Stimulated activated CD4-positive, alpha-beta T cell treated with anti-CD3 and anti-CD28 coated beads, TNF-alpha, amount 100 ng/mL, for 24 hours (primary cell): Measurements from ENCODE around the gene CPSF3.

Experiments used
- DNase-seq, 3 experiments: peaks; one replicate each; pipeline ENCODE4 v3.0.0-alpha.2; 2020; ENCODE audit warnings: low read depth in 3 of 3

Gene CPSF3

GRCh38 chr2:9423100-9423921, at the start of gene CPSF3, which contains the start of gene ITGB1BP1:
Gene CPSF3 (plus strand): TSS chr2:9423654. CDS start chr2:9423774, 120 bp downstream.
Gene ITGB1BP1 (minus strand): TSS chr2:9423528. CDS start chr2:9418697, 4,831 bp downstream.
- peak; percentile 94 to 97 (median 94) for DNase-seq

- DNase-seq = no peak
Measured at GRCh38 chr2:9374071-9374730, 49.3 kb upstream of the CPSF3 start.

DNA sequence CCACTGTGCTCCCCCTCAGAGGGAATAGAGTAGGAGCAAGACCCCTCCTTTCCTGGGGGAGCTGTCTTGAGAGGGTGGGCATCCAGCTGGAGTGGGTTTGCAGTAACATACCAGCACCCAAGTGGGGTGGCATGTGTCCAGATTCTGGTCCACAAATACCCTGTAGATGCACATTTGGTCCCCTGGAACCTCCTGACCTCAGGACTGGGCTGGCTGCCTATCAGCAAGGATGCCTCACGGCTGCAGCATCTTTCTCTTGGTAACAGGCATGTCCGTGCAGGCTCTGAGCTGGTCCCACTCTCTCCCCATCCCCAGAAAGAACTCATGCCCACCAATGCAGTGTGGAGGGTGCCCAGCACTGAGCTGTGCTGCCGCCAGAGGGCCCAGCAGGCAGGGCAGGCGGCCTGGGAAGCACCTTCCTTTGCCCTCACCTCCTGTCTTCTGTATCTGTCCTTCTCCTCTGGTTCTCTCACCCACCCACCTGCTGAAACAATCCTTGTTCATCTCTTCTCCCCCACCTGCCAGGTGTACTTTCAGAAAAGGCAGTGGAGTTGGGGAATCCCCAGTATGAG, 47.5 kb upstream of the CPSF3 start:
- DNase-seq = no peak

DNA sequence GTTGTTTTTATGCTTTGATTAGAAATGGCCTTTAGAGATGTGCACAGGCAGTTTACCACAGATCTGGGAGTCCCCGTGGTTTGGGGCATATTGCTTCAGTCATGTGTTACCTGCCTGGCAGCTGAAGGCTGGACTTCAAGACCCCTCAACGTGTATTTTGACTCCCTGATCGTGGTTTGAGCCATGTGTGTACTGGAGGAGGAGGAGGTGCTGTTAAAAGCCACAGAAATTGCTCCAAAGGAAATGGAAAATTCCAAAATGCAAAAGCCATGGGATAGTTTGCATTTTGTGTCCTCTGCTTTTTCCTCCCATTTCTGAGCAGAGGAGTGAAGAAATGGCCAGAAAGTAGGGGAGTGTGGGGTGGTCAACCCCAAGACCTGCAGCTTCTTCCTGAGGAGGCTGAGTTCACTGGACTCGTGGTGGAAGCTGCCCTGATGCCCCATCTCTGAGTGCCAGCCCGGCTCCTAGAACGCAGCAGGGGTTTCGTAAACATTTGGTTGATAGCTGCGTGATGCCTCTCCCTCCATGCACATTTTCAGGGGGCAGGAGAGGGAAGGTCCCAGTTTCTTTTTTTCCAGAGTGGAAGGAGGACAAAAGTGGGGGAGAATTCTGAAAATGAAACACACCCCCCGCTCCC, 45.9 kb upstream of the CPSF3 start:
- DNase-seq = no peak

GRCh38 chr2:9378433-9379390, 44.7 kb upstream of the CPSF3 start:
- DNase-seq = no peak

DNA sequence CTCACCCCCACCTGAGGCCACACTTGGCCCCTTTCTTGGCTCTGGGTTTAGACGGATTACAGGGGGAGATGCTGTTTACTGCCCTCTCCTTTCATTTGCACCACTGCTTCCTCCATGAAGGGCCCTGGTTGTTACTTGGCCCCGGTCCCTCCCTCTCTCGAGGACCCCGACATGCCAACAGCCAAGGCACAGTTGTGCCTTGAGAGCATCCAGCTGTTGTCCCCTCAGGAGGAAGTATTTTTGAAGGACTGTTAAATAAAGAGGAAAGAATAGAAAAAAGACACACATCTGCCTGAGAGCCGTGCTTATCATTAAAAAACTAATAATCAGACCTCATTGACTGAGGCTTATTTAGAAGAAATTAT, 44.1 kb upstream of the CPSF3 start:
- DNase-seq = no peak

GRCh38 chr2:9380702-9381628, 42.5 kb upstream of the CPSF3 start:
- DNase-seq = no peak

DNA sequence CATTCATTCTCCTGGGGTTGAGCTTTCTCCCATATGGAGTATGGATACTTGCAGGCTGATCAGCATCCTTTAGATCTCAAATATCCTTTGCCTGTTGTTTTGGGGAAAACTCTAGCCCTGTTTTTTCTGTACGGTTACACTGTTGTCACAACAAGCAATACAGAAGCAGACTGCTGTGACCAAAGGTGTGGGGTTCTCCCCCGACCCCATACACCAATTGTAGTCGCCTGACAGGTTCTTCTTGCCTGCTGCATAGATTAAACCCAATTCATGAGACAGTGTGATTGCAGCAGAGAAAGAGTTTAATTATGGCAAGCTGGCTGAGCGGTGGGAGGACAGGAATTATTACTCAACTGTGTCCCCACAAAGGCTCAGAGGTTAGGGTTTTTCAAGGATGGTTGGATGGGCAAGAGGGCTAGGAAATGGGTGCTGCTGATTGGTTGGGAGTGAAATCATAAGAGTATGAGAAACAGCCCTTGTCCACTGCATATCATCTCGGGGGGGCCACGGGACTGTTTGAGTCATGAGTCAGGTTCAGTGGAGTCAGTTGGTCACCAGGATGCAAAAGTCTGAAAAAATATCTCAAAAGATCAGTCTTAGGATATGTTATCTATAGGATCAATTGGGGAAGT, 40.7 kb upstream of the CPSF3 start:
- DNase-seq = no peak

DNA sequence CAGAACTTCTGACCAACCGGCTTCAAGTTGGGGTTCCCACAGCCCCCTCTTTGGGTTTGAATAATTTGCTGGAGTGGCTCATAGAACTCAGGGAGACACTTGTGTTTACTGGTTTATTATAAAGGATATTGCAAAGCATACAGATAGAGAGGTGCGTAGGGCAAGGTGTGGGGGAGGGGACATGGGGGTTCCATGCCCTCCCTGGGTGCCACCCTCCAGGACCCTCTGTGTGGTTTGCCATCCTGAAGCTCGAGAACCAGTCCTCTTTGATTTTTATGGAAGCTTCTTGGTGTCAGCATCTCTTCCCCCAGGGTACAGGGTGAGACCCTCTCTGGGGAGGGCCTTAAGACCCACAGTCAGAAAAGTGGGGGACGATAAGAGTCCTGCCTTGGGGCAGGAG, 38.9 kb upstream of the CPSF3 start:
- DNase-seq = no peak

GRCh38 chr2:9385841-9386240, 37.6 kb upstream of the CPSF3 start:
- no peak for DNase-seq

DNA sequence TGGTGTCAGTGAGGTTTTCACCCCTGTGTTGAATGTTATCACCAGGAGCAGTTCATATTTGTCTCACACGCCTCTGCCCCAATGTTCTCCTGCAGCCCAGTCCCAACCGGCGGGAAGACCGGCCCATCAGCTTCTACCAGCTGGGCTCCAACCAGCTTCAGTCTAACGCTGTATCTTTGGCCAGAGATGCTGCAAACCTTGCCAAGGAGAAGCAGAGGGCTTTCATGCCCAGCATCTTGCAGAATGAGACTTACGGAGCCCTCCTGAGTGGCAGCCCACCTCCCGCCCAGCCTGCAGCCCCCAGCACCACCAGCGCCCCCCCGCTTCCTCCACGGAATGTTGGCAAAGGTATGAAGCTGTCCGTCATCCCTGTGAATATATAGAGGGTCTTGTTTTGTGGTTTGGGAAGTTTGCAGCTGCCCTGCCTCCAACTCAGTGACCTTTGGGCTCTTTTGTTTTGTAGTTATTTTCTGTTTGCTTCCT, 35.2 kb upstream of the CPSF3 start:
- no peak for DNase-seq

DNA sequence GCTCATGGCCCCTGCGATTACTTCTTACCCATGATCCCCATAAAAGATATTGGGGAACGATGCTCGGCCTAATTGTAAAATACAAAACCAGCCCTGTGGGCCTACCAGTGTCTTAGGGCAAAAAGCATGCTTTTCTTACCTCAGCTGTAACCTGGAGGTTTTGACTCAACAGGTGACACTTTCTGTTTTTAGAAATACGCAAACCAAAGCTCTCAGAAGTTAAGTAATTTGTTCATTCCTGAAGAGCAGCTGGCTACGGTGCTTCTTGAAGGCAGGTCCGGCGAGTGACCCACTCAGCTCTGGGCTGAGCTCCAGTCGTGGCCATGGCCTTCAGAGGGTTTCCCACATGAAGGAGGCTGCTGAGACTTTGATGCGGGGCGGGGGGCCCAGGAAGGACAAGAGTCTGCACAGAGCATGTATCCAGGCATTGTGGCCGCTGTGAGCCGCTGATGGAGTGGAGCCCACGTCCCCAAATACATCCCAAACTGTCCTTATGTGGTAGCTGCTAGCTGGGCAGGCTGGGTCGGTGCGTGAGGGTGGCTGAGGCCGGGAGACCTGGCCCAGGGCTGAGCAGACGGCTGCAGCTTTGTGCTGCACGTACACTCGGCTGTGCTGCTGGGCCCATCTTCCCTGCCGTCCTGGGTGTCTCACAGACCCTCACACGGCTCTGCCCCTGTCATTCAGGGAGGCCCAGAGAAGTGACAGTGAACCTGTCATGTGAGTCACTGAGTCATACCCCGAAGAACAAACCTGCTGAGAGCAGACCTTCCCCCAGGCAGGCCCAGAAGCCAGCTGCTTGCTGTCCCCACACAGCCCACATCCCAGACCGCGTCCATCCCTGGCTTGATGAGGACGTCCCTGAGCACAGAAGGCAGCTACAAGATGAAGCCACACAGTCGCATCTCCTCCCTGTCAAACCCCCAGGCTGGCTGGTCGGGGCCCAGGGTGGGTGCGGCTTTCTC, 34.2 kb upstream of the CPSF3 start:
- DNase-seq = no peak

- no peak for DNase-seq
Measured at GRCh38 chr2:9390151-9390850, 33.2 kb upstream of the CPSF3 start.

GRCh38 chr2:9390991-9391390, 32.5 kb upstream of the CPSF3 start:
- no peak for DNase-seq

- DNase-seq = no peak
Measured at GRCh38 chr2:9391961-9392720, 31.3 kb upstream of the CPSF3 start.

DNA sequence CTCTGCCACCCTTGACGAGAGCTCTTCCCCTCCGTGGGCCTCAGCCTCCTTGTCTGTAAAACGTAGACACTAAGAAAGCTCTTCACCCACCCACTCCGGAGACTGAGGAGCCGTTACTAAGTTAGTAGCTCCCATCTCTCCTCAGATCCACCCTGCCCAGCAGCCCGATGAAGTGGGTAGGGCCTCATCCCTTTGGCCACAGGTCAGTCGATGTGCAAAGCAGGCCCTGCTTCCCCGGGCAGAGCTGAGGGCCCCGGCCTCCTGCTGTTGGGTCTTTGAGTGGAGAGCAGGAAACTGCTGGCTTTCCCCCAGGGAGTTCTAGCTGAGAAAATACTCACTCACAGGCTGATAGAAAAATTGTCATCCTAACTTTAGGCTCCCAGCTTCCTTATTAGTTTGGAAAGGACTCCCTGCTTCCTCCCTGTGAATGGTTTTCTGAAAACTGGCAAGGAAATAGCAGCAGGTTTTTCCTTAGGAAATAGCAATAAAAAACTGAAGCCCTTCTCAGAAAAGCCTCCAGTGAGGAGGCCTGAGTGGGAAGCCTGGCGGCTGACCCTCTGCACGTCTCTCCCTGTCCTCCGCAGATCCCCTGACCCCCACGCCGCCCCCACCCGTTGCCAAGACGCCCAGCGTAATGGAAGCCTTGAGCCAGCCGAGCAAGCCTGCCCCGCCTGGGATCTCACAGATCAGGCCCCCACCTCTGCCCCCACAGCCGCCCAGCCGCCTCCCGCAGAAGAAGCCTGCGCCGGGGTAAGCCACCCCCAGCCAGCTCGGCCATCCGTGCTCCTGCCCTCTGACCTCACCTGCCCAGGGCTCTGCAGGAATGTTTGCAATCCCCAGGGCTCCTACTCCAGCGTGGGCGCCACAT, 30.3 kb upstream of the CPSF3 start:
- DNase-seq = no peak
